HEK293 (cell line): ENCODE results near the gene LBHD2.

ENCODE experiments used
- IKZF3 ChIP-seq: fragments of 450-650 bp; IDR thresholded peaks from 2 replicates; pipeline ENCODE4 v1.5.0; 2018; ENCODE audit warnings: missing biosample characterization, mild to moderate bottlenecking, missing genetic modification characterization, moderate library complexity
- REPIN1 ChIP-seq: fragments of 450-650 bp; formaldehyde crosslinking; IDR thresholded peaks from 2 replicates; pipeline ENCODE4 v1.5.1; 2017; ENCODE audit warnings: missing biosample characterization, missing genetic modification characterization, low read depth
- SETDB1 ChIP-seq: IDR thresholded peaks from one replicate; pipeline ENCODE4 v1.6.1; 2017; ENCODE audit warnings: mild to moderate bottlenecking, low read length, moderate library complexity, mixed read lengths; ENCODE audit not compliant: insufficient read length
- ZNF10 ChIP-seq: fragments of 450-650 bp; formaldehyde crosslinking; IDR thresholded peaks from 2 replicates; pipeline ENCODE4 v1.5.1; 2017; ENCODE audit warnings: missing biosample characterization, missing genetic modification characterization
- TF ChIP-seq, protein P1 (sequence below): fragments of 450-650 bp; formaldehyde crosslinking; IDR thresholded peaks from 2 replicates; pipeline ENCODE4 v1.5.1; 2016; ENCODE audit warnings: missing biosample characterization, missing genetic modification characterization
- TF ChIP-seq, protein P2 (sequence below): fragments of 450-650 bp; formaldehyde crosslinking; IDR thresholded peaks from 2 replicates; pipeline ENCODE4 v1.5.1; 2016; ENCODE audit warnings: missing biosample characterization, missing genetic modification characterization
- TF ChIP-seq, protein P3 (sequence below): fragments of 450-650 bp; formaldehyde crosslinking; IDR thresholded peaks from 2 replicates; pipeline ENCODE4 v1.5.1; 2016; ENCODE audit warnings: missing biosample characterization, missing genetic modification characterization
- TF ChIP-seq, protein P4 (sequence below): fragments of 450-650 bp; formaldehyde crosslinking; IDR thresholded peaks from 2 replicates; pipeline ENCODE4 v1.5.1; 2016; ENCODE audit warnings: missing biosample characterization, missing genetic modification characterization, low read depth

DNA sequence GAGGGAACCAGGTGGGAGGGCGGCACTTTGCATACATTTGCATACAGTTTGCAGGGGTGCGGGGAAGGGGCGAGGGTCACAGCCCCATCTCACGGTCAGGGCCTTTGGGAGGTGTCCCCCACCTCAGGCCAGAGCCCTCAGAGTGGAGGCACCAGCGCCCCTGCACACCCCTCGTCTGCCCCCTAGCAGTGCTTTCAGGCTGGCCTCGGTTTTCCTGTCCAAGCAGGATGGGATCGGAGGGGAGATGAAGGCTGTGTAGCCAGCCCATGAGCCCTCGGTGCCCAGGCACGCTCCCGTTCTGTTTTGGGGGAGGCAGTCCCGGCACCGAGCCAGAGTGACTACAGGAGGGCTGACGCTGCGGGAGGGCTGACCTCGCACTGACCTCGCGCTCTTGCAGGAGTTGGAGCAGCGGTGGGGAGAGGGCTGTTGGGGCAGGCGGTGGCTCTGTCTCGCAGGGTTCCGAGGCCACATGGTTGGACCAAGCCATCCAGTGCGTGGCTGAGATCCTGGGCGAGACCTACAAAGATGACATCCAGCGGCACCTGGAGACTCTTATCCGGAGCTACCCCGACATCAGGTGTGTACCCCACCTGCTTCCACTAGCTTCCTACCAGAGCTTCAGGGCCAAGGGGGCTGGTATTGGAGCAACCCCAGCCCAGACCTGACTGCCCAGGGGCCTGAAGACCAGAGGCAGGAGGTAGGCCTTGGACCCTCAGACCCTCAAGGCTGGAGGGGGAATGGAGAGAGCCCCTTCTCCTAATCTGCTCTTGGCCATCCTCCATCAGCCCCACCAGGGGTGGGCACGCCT, 24.1 kb downstream of the LBHD2 start:
- TF ChIP-seq REPIN1 (tag by site-specific recombination) (no peak), ZNF10 (no peak), IKZF3 (tag by site-specific recombination) (no peak), SETDB1 (no peak)
- TF ChIP-seq, protein P1, sequence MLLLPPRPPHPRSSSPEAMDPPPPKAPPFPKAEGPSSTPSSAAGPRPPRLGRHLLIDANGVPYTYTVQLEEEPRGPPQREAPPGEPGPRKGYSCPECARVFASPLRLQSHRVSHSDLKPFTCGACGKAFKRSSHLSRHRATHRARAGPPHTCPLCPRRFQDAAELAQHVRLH (tag by site-specific recombination), result no peak
- TF ChIP-seq, protein P2, sequence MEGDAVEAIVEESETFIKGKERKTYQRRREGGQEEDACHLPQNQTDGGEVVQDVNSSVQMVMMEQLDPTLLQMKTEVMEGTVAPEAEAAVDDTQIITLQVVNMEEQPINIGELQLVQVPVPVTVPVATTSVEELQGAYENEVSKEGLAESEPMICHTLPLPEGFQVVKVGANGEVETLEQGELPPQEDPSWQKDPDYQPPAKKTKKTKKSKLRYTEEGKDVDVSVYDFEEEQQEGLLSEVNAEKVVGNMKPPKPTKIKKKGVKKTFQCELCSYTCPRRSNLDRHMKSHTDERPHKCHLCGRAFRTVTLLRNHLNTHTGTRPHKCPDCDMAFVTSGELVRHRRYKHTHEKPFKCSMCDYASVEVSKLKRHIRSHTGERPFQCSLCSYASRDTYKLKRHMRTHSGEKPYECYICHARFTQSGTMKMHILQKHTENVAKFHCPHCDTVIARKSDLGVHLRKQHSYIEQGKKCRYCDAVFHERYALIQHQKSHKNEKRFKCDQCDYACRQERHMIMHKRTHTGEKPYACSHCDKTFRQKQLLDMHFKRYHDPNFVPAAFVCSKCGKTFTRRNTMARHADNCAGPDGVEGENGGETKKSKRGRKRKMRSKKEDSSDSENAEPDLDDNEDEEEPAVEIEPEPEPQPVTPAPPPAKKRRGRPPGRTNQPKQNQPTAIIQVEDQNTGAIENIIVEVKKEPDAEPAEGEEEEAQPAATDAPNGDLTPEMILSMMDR, result no peak
- TF ChIP-seq, protein P3, sequence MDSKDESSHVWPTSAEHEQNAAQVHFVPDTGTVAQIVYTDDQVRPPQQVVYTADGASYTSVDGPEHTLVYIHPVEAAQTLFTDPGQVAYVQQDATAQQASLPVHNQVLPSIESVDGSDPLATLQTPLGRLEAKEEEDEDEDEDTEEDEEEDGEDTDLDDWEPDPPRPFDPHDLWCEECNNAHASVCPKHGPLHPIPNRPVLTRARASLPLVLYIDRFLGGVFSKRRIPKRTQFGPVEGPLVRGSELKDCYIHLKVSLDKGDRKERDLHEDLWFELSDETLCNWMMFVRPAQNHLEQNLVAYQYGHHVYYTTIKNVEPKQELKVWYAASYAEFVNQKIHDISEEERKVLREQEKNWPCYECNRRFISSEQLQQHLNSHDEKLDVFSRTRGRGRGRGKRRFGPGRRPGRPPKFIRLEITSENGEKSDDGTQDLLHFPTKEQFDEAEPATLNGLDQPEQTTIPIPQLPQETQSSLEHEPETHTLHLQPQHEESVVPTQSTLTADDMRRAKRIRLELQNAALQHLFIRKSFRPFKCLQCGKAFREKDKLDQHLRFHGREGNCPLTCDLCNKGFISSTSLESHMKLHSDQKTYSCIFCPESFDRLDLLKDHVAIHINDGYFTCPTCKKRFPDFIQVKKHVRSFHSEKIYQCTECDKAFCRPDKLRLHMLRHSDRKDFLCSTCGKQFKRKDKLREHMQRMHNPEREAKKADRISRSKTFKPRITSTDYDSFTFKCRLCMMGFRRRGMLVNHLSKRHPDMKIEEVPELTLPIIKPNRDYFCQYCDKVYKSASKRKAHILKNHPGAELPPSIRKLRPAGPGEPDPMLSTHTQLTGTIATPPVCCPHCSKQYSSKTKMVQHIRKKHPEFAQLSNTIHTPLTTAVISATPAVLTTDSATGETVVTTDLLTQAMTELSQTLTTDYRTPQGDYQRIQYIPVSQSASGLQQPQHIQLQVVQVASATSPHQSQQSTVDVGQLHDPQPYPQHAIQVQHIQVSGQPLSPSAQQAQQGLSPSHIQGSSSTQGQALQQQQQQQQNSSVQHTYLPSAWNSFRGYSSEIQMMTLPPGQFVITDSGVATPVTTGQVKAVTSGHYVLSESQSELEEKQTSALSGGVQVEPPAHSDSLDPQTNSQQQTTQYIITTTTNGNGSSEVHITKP, result no peak
- TF ChIP-seq, protein P4, sequence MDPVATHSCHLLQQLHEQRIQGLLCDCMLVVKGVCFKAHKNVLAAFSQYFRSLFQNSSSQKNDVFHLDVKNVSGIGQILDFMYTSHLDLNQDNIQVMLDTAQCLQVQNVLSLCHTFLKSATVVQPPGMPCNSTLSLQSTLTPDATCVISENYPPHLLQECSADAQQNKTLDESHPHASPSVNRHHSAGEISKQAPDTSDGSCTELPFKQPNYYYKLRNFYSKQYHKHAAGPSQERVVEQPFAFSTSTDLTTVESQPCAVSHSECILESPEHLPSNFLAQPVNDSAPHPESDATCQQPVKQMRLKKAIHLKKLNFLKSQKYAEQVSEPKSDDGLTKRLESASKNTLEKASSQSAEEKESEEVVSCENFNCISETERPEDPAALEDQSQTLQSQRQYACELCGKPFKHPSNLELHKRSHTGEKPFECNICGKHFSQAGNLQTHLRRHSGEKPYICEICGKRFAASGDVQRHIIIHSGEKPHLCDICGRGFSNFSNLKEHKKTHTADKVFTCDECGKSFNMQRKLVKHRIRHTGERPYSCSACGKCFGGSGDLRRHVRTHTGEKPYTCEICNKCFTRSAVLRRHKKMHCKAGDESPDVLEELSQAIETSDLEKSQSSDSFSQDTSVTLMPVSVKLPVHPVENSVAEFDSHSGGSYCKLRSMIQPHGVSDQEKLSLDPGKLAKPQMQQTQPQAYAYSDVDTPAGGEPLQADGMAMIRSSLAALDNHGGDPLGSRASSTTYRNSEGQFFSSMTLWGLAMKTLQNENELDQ (tag by site-specific recombination), result no peak
